HFFc6 (cell line): ENCODE data around the gene ATRX. TPM values are rescaled to one million over a fixed set of nuclear protein-coding genes. Genes with fewer than 3 reads are reported as not detected.
A peak's percentile ranks its signal among the peaks of the same experiment; 100 is the strongest.

Experiments
- DNase-seq: peaks from one replicate; pipeline ENCODE4 v3.0.0-alpha.2; 2018
- H3K27ac Mint-ChIP-seq: 2 replicates; pipeline ENCODE4 v1.8.0; 2020; ENCODE audit warnings: mild to moderate bottlenecking, mixed read lengths
- H3K27me3 Mint-ChIP-seq: 2 replicates; pipeline ENCODE4 v1.8.0; 2021; ENCODE audit warnings: mild to moderate bottlenecking, moderate library complexity, mixed read lengths; ENCODE audit not compliant: insufficient read depth
- H3K36me3 Mint-ChIP-seq: 2 replicates; pipeline ENCODE4 v1.8.0; 2021; ENCODE audit warnings: low read depth, mixed read lengths
- H3K4me1 Mint-ChIP-seq: 2 replicates; pipeline ENCODE4 v1.8.0; 2020; ENCODE audit warnings: low read depth, mixed read lengths
- H3K4me3 Mint-ChIP-seq: 2 replicates; pipeline ENCODE4 v1.8.0; 2020; ENCODE audit warnings: mild to moderate bottlenecking, moderate library complexity, mixed read lengths
- H3K9me3 Mint-ChIP-seq: 2 replicates; pipeline ENCODE4 v1.8.0; 2020; ENCODE audit warnings: mild to moderate bottlenecking, mixed read lengths
- total RNA-seq, 6 experiments: library from RNA; stranded (reverse); fragmentation: NEBNext Ultra II Directional; extraction: Animal tissue kit (Norgen Biotek cat#: 25700); gene quantifications; 2 replicates in 1 of 6; 3 replicates in 5 of 6; pipeline ENCODE4 v1.2.3, GENCODE V29; 2021
- TF ChIP-seq, protein P1 (sequence below): fragments of 200-600 bp; sonication (generic); IDR thresholded peaks from 2 replicates; pipeline ENCODE4 v1.5.0; 2021; ENCODE audit warnings: antibody characterized with exemption, mild to moderate bottlenecking

The ATRX gene
- total RNA-seq, 6 experiments from 2014 or later: 49.4 to 65.1 (median 54.5) TPM

GRCh38 chrX:77597511-77597910 is 188.5 kb downstream of the ATRX start:
- TF ChIP-seq, protein P1, sequence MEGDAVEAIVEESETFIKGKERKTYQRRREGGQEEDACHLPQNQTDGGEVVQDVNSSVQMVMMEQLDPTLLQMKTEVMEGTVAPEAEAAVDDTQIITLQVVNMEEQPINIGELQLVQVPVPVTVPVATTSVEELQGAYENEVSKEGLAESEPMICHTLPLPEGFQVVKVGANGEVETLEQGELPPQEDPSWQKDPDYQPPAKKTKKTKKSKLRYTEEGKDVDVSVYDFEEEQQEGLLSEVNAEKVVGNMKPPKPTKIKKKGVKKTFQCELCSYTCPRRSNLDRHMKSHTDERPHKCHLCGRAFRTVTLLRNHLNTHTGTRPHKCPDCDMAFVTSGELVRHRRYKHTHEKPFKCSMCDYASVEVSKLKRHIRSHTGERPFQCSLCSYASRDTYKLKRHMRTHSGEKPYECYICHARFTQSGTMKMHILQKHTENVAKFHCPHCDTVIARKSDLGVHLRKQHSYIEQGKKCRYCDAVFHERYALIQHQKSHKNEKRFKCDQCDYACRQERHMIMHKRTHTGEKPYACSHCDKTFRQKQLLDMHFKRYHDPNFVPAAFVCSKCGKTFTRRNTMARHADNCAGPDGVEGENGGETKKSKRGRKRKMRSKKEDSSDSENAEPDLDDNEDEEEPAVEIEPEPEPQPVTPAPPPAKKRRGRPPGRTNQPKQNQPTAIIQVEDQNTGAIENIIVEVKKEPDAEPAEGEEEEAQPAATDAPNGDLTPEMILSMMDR: no peak
- DNase-seq: no peak
- Mint-ChIP-seq H3K27me3 (no peaks in the 10 kb centered on the region), H3K4me1 (peaks cover 17% of the 10 kb centered on the region), H3K27ac (peak overlapping the region; percentile 29), H3K9me3 (no peaks in the 10 kb centered on the region), H3K4me3 (no peak overlapping the region), H3K36me3 (no peaks in the 10 kb centered on the region)

DNA sequence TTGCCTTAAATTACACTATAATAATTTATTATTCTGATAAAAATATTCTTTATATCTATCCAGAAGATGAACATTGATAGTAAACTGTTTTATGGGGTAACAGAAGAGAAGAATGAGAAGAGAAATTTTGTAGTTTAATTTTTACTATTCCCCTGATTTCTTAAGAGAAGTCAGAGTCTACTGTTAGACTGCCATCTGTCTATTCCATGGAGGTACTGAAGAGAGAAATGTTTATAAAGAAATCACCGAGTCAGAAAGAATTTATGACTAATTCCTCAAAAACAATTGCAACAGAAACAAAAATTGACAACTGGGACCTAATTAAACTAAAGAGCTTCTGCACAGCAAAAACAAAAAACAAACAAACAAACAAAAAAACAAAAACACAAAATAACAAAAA is 188.9 kb downstream of the ATRX start:
- no peaks in the 10 kb centered on the region for H3K36me3 Mint-ChIP-seq
- peak; percentile 17 for DNase-seq
- TF ChIP-seq, protein P1: peak; percentile 66; the same call in 1 of the 2 replicates
- H3K27ac Mint-ChIP-seq: peak overlapping the region; percentile 29
- H3K4me1 Mint-ChIP-seq: peaks cover 17% of the 10 kb centered on the region
- H3K9me3 Mint-ChIP-seq: no peaks in the 10 kb centered on the region
- no peaks in the 10 kb centered on the region for H3K27me3 Mint-ChIP-seq
- H3K4me3 Mint-ChIP-seq: no peak overlapping the region

DNA sequence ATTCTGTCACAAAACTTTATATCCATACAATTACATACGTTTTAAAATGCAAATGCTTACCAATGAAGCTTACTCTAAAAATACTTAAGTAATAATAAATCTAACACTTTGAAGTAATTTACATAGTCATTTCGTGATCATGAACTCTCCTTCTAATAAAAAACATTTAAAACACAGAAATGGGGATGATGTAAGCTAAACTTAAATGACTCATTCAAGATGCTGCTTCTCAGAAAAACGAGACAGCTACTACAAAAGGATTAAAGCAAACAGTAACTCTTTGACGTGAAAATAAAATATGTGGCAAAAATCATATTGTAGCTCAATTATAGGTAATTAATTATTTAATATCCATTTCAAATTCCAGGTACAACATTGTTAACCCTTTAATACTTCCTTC is 190.2 kb downstream of the ATRX start:
- H3K27me3 Mint-ChIP-seq: no peaks in the 10 kb centered on the region
- peak; percentile 4 for DNase-seq
- TF ChIP-seq, protein P1: no peak
- peaks cover 21% of the 10 kb centered on the region for H3K4me1 Mint-ChIP-seq
- H3K9me3 Mint-ChIP-seq: no peaks in the 10 kb centered on the region
- H3K27ac Mint-ChIP-seq: no peak overlapping the region
- no peak overlapping the region for H3K4me3 Mint-ChIP-seq
- H3K36me3 Mint-ChIP-seq: no peaks in the 10 kb centered on the region

- Mint-ChIP-seq H3K4me3 (no peak overlapping the region), H3K9me3 (no peaks in the 10 kb centered on the region), H3K27me3 (peaks cover 1% of the 10 kb centered on the region; the same call in 1 of the 2 replicates), H3K36me3 (peaks cover 4% of the 10 kb centered on the region; the same call in 1 of the 2 replicates), H3K27ac (no peak overlapping the region), H3K4me1 (no peaks in the 10 kb centered on the region)
- DNase-seq: no peak
- TF ChIP-seq, protein P1: no peak
These were observed 213.7 kb downstream of the ATRX start for GRCh38 chrX:77572322-77572721.

GRCh38 chrX:77565278-77565677 is 220.7 kb downstream of the ATRX start:
- no peak overlapping the region for H3K27ac Mint-ChIP-seq
- DNase-seq: no peak
- H3K4me1 Mint-ChIP-seq: no peaks in the 10 kb centered on the region
- H3K36me3 Mint-ChIP-seq: peaks cover 15% of the 10 kb centered on the region; the same call in 1 of the 2 replicates
- TF ChIP-seq, protein P1: no peak
- no peaks in the 10 kb centered on the region for H3K27me3 Mint-ChIP-seq
- H3K4me3 Mint-ChIP-seq: no peak overlapping the region
- no peaks in the 10 kb centered on the region for H3K9me3 Mint-ChIP-seq

- H3K4me1 Mint-ChIP-seq: no peaks in the 10 kb centered on the region
- peaks cover 15% of the 10 kb centered on the region; the same call in 1 of the 2 replicates for H3K36me3 Mint-ChIP-seq
- no peak for DNase-seq
- no peaks in the 10 kb centered on the region for H3K9me3 Mint-ChIP-seq
- TF ChIP-seq, protein P1: no peak
- no peak overlapping the region for H3K4me3 Mint-ChIP-seq
- H3K27me3 Mint-ChIP-seq: no peaks in the 10 kb centered on the region
- H3K27ac Mint-ChIP-seq: no peak overlapping the region
These were observed 221.2 kb downstream of the ATRX start for GRCh38 chrX:77564823-77565222.
